K562 (cell line): Measurements from ENCODE around the gene PPL. TPM values are rescaled to one million over a fixed set of nuclear protein-coding genes. Genes with fewer than 3 reads are reported as not detected.

Experiments
- ATAC-seq: fragments of 200-7000 bp; cut with Tn5 transposase; 3 replicates; pipeline ENCODE4 v1.9.1; 2020; ENCODE audit warnings: moderate library complexity
- BruUV-seq: library from RNA; stranded (reverse); fragments of 400-500 nt; replicated peaks from 2 replicates; lab custom pipeline; 2021; lab: Mats Ljungman, UMichigan
- CTCF ChIA-PET: fragments of 300-600 bp; formaldehyde crosslinking; extraction: SDS; loops from one replicate; lab custom pipeline; 2021; ENCODE audit warnings: low intra/inter-chr PET ratio; lab: Yijun Ruan, JAX
- POLR2A ChIA-PET: fragments of 300-600, 350-650 bp; sonication (Branson Sonifier 250); formaldehyde crosslinking; extraction: SDS; loops from one replicate; lab custom pipeline; 2021; ENCODE audit warnings: antibody characterized with exemption, inconsistent platforms; lab: Yijun Ruan, JAX
- DNase-seq, 4 experiments: peaks; one replicate each; pipeline versions ENCODE4 v3.0.0 to v3.0.0-alpha.2; 2011 to 2018; ENCODE audit warnings: low spot score in 3 of 4, mixed read lengths in 3 of 4; ENCODE audit errors: extremely low read depth in 1 of 4
- FAIRE-seq: peaks from 2 replicates; lab custom pipeline; 2011; peaks lifted over from hg19 to GRCh38; lab: Jason Lieb, UNC
- H2AFZ ChIP-seq: 2 replicates; pipeline ENCODE4 v1.6.0; 2011; ENCODE audit warnings: low read depth, low read length, control low read depth, inconsistent platforms
- H3K27ac ChIP-seq: fragments of 200-600 bp; 3 replicates; pipeline ENCODE4 v1.8.0; 2011; ENCODE audit warnings: low read depth, mild to moderate bottlenecking, control low read depth, inconsistent platforms, low read length, moderate library complexity, mixed read lengths; ENCODE audit errors: extremely low read depth
- H3K27me3 ChIP-seq, 2 experiments: fragments of 300-600 bp in 1 of 2; 2 replicates in 1 of 2; 3 replicates in 1 of 2; pipeline versions ENCODE4 v1.6.0 to v1.8.0; 2011; ENCODE audit warnings: inconsistent platforms in 2 of 2, low read length in 2 of 2, mild to moderate bottlenecking in 1 of 2, mixed read lengths in 1 of 2, moderate library complexity in 1 of 2; ENCODE audit not compliant: control insufficient read depth in 2 of 2, insufficient read depth in 2 of 2
- H3K36me3 ChIP-seq: fragments of 300-600 bp; 3 replicates; pipeline ENCODE4 v1.8.0; 2011; ENCODE audit warnings: mild to moderate bottlenecking, low read length, inconsistent platforms; ENCODE audit not compliant: control insufficient read depth, insufficient read depth
- H3K4me1 ChIP-seq, 2 experiments: fragments of 200-600 bp in 1 of 2; replicated peaks in 1 of 2; 2 replicates in 1 of 2; 3 replicates in 1 of 2; pipeline versions ENCODE4 v1.5.1 to v1.8.0; 2011; ENCODE audit warnings: inconsistent platforms in 2 of 2, low read length in 2 of 2, mild to moderate bottlenecking in 1 of 2, mixed read lengths in 1 of 2, moderate library complexity in 1 of 2; ENCODE audit not compliant: control insufficient read depth in 2 of 2, insufficient read depth in 2 of 2
- H3K4me2 ChIP-seq: 2 replicates; pipeline ENCODE4 v1.6.1; 2011; ENCODE audit warnings: low read length, control low read depth, inconsistent platforms, mixed read lengths; ENCODE audit not compliant: insufficient read depth
- H3K4me3 ChIP-seq: fragments of 200-600 bp; sonication (generic), shearing (Covaris generic); 2 replicates; pipeline ENCODE4 v1.5.1; 2016; ENCODE audit warnings: control low read depth, inconsistent platforms
- H3K79me2 ChIP-seq: fragments of 200-600 bp; 3 replicates; pipeline ENCODE4 v1.8.0; 2011; ENCODE audit warnings: low read length, inconsistent platforms; ENCODE audit not compliant: control insufficient read depth, insufficient read depth
- H3K9ac ChIP-seq, 2 experiments: 2 replicates each; pipeline versions ENCODE4 v1.6.0 to v1.6.1; 2011; ENCODE audit warnings: low read depth in 2 of 2, low read length in 2 of 2, control low read depth in 1 of 2, inconsistent platforms in 1 of 2, mild to moderate bottlenecking in 1 of 2, mixed read lengths in 1 of 2; ENCODE audit not compliant: insufficient read depth in 1 of 2
- H3K9me1 ChIP-seq: one replicate; pipeline ENCODE4 v1.6.0; 2011; ENCODE audit warnings: inconsistent platforms, mild to moderate bottlenecking, low read length, moderate library complexity; ENCODE audit not compliant: control insufficient read depth, insufficient read depth
- H3K9me3 ChIP-seq: replicated peaks from 2 replicates; pipeline ENCODE4 v1.5.1; 2011; ENCODE audit warnings: low read depth, low read length, inconsistent platforms; ENCODE audit not compliant: control insufficient read depth, insufficient read depth
- H4K20me1 ChIP-seq: replicated peaks from 2 replicates; pipeline ENCODE4 v1.6.1; 2011; ENCODE audit warnings: low read length, inconsistent platforms, mixed read lengths; ENCODE audit not compliant: control insufficient read depth, insufficient read depth
- ATF6 ChIP-seq: sonication (generic); formaldehyde crosslinking; IDR thresholded peaks from 2 replicates; pipeline ENCODE4 v1.4.0; 2020; ENCODE audit warnings: mild to moderate bottlenecking, missing genetic modification reagents
- CBX5 ChIP-seq: IDR thresholded peaks from 2 replicates; pipeline ENCODE4 v1.6.1; 2014; ENCODE audit warnings: low read depth, borderline replicate concordance
- E2F8 ChIP-seq: fragments of 450-650 bp; IDR thresholded peaks from 2 replicates; pipeline ENCODE4 v1.7.1; 2018; ENCODE audit warnings: mild to moderate bottlenecking, low read depth; ENCODE audit not compliant: partially characterized antibody
- EGR1 ChIP-seq: fragments of 450-650 bp; conservative IDR thresholded peaks from 2 replicates; pipeline ENCODE4 v1.6.1; 2017; ENCODE audit warnings: mild to moderate bottlenecking
- PHB ChIP-seq: fragments of 250-450 bp; sonication (Bioruptor Pico); IDR thresholded peaks from 2 replicates; pipeline ENCODE4 v1.5.0; 2021
- SIN3A ChIP-seq, 2 experiments: fragments of 150-350 bp in 1 of 2; IDR thresholded peaks; 2 replicates each; pipeline ENCODE4 v1.6.1; 2011 to 2016; ENCODE audit warnings: borderline replicate concordance in 2 of 2, low read depth in 2 of 2, low read length in 2 of 2, mild to moderate bottlenecking in 2 of 2, moderate library complexity in 2 of 2; ENCODE audit not compliant: control insufficient read depth in 1 of 2
- THAP12 ChIP-seq: fragments of 250-450 bp; sonication (Bioruptor Pico); IDR thresholded peaks from 2 replicates; pipeline ENCODE4 v1.9.0; 2021; ENCODE audit warnings: mild to moderate bottlenecking, inconsistent platforms
- ZBTB11 ChIP-seq, 3 experiments: fragments of 200-800 bp in 1 of 3; fragments of 250-450 bp in 1 of 3; fragments of 450-650 bp in 1 of 3; sonication (Bioruptor Pico) in 1 of 3; sonication (Bioruptor generic) in 1 of 3; formaldehyde crosslinking in 1 of 3; IDR thresholded peaks; 2 replicates each; pipeline versions ENCODE4 v1.6.1 to v1.8.0; 2016 to 2022; ENCODE audit warnings: mild to moderate bottlenecking in 2 of 3, missing genetic modification characterization in 2 of 3, missing compliant biosample characterization in 1 of 3, moderate library complexity in 1 of 3
- ZNF212 ChIP-seq: fragments of 450-650 bp; formaldehyde crosslinking; IDR thresholded peaks from 2 replicates; pipeline ENCODE4 v1.4.0; 2020; ENCODE audit warnings: mild to moderate bottlenecking
- ZNF431 ChIP-seq: sonication (generic); formaldehyde crosslinking; IDR thresholded peaks from 2 replicates; pipeline ENCODE4 v1.8.0; 2022; ENCODE audit warnings: mild to moderate bottlenecking, missing genetic modification reagents
- ZNF445 ChIP-seq: fragments of 250-450 bp; sonication (Bioruptor Pico); IDR thresholded peaks from 2 replicates; pipeline ENCODE4 v1.4.0; 2020; ENCODE audit warnings: low read depth, mild to moderate bottlenecking, moderate library complexity
- WGBS: fragments of 100-300 bp; shearing (Covaris generic); methylation state at CpG from one replicate; pipeline ENCODE4 v1.1.6; 2016; ENCODE audit warnings: low coverage, mixed read lengths; ENCODE audit not compliant: insufficient coverage; ENCODE audit errors: missing lambda C conversion rate; 5-methylcytosine and 5-hydroxymethylcytosine counted together
- in situ Hi-C: fragments of 300-500 bp; cut with MboI; formaldehyde crosslinking; loops from 4 replicates; pipeline ENCODE4 v1.15.0; 2018; ENCODE audit warnings: inconsistent platforms, mixed read lengths
- intact Hi-C: fragments of 100-400 bp; cut with micrococcal nuclease; formaldehyde crosslinking; loops from 2 replicates; pipeline ENCODE4 v1.14.2; 2022
- polyA plus RNA-seq, 8 experiments: library from polyadenylated mRNA; depleted of rRNA in 4 of 8; stranded (reverse) in 5 of 8; unstranded in 3 of 8; fragments of >200 nt; fragmentation: Nextera tagmentation in 2 of 8; fragmentation: Illumina TruSeq in 1 of 8; extraction: Ambion mirVana in 2 of 8; extraction: Trizol in 1 of 8; gene quantifications; 2 replicates each; pipeline versions ENCODE4 v1.2.1 to v1.2.3, GENCODE V29; 2011 to 2014; ENCODE audit warnings: inconsistent platforms in 1 of 8, missing spikeins in 1 of 8
- total RNA-seq, 7 experiments: library from RNA; depleted of rRNA in 6 of 7; stranded (reverse); fragments of >200 nt in 6 of 7; fragmentation: Illumina TruSeq in 2 of 7; extraction: Trizol in 2 of 7; gene quantifications; 2 replicates each; pipeline versions ENCODE4 v1.2.1 to v1.2.3, GENCODE V29; 2011 to 2021; ENCODE audit warnings: low replicate concordance in 1 of 7

The PPL gene
- total and polyA plus RNA-seq, 9 of the 15 experiments (the other 6 are each of a cell fraction or from before 2014, with no cell fraction given), result 0.01 to 0.15 (median 0.07) TPM; not detected in 3

GRCh38 chr16:4980691-4981090 lies 43.7 kb upstream of the PPL start:
- ChIA-PET CTCF (no interaction called here), POLR2A (no interaction called here)
- in situ Hi-C loops (no loop called here), intact Hi-C loops (no loop called here)
- peak overlapping the region; percentile 24 for H3K4me2 ChIP-seq
- H3K4me1 ChIP-seq, result peaks cover 5 to 8% of the 10 kb centered on the region in 2 experiments; a peak in 4 of 5 replicates
- H3K79me2 ChIP-seq, result no peaks in the 10 kb centered on the region
- no peak for FAIRE-seq
- 0 out of 2 replicates have a peak, but pooled peaks cover 7% of the 10 kb centered on the region for H4K20me1 ChIP-seq
- BruUV-seq, result no TSS peak
- H3K9me3 ChIP-seq, result no peaks in the 10 kb centered on the region
- no peak overlapping the region for H3K9ac ChIP-seq
- H2AFZ ChIP-seq, result peak overlapping the region; percentile 71; the same call in 1 of the 2 replicates
- peaks cover 11 to 33% of the 10 kb centered on the region in 2 experiments; a peak in 3 of 5 replicates for H3K27me3 ChIP-seq
- no peaks in the 10 kb centered on the region for H3K36me3 ChIP-seq
- no peak overlapping the region for H3K4me3 ChIP-seq
- no peak overlapping the region for H3K27ac ChIP-seq
- ATAC-seq, result no peak
- no peaks in the 10 kb centered on the region for H3K9me1 ChIP-seq
- 12% methylated on average over 10 of the region's 10 CpGs for WGBS
- DNase-seq, result no peak
- no peak for TF ChIP-seq CBX5
- no peak for TF ChIP-seq THAP12
- TF ChIP-seq ZNF445 (CRISPR knock-in tag), result no peak
- no peak for TF ChIP-seq ZBTB11 (CRISPR knock-in tag; IDR thresholded peaks at IDR 0.05)
- no peak for TF ChIP-seq ZNF212 (CRISPR knock-in tag)
- no peak for TF ChIP-seq ATF6 (CRISPR knock-in tag)
- no peak for TF ChIP-seq EGR1
- no peak for TF ChIP-seq SIN3A (IDR thresholded peaks at IDR 0.05; ENCODE audit: borderline replicate concordance in 2 of 2, control insufficient read depth in 1 of 2, low read depth in 2 of 2, low read length in 2 of 2)
- TF ChIP-seq E2F8, result no peak
- no peak for TF ChIP-seq ZNF431
- TF ChIP-seq PHB (CRISPR knock-in tag), result no peak
